GM23338 (cell line): ENCODE results near the gene HERC2.

Source experiments
- CREB1 ChIP-seq: fragments of 250-450 bp; sonication (Bioruptor Pico); IDR thresholded peaks from 2 replicates; pipeline ENCODE4 v1.5.0; 2020; ENCODE audit warnings: low read depth, mild to moderate bottlenecking, moderate library complexity
- CTCF ChIP-seq, 2 experiments: fragments of 200-600 bp in 1 of 2; sonication (generic) in 1 of 2; conservative IDR thresholded peaks; 2 replicates each; pipeline versions ENCODE4 v1.5.1 to v1.6.1; 2016 to 2017; ENCODE audit warnings: antibody characterized with exemption in 2 of 2, low read depth in 2 of 2, mild to moderate bottlenecking in 2 of 2, moderate library complexity in 1 of 2
- ETS1 ChIP-seq: IDR thresholded peaks from 2 replicates; pipeline ENCODE4 v1.6.1; 2016; ENCODE audit warnings: antibody characterized with exemption
- EZH2 ChIP-seq: fragments of 200-600 bp; sonication (generic); IDR thresholded peaks from one replicate; pipeline ENCODE4 v1.8.0; 2017; ENCODE audit warnings: antibody characterized with exemption, mild to moderate bottlenecking, low read depth; ENCODE audit not compliant: unreplicated experiment
- EZH2phosphoT487 ChIP-seq: fragments of 200-600 bp; sonication (generic); IDR thresholded peaks from one replicate; pipeline ENCODE4 v1.8.1; 2018; ENCODE audit warnings: antibody characterized with exemption; ENCODE audit not compliant: unreplicated experiment
- JUNB ChIP-seq: IDR thresholded peaks from one replicate; pipeline ENCODE4 v1.6.1; 2016; ENCODE audit warnings: antibody characterized with exemption; ENCODE audit not compliant: unreplicated experiment
- POLR2AphosphoS5 ChIP-seq: IDR thresholded peaks from 2 replicates; pipeline ENCODE4 v1.6.1; 2016; ENCODE audit warnings: antibody characterized with exemption, low read depth
- ZNF114 ChIP-seq: fragments of 250-450 bp; sonication (Bioruptor Pico); IDR thresholded peaks from 2 replicates; pipeline ENCODE4 v1.5.0; 2020; ENCODE audit warnings: mild to moderate bottlenecking, moderate library complexity
- ZNF331 ChIP-seq: fragments of 250-450 bp; sonication (Bioruptor Pico); IDR thresholded peaks from 2 replicates; pipeline ENCODE4 v1.5.0; 2020; ENCODE audit warnings: low read depth, mild to moderate bottlenecking, moderate library complexity
- TF ChIP-seq, protein P1 (sequence below): IDR thresholded peaks from one replicate; pipeline ENCODE4 v1.6.1; 2018; ENCODE audit warnings: antibody characterized with exemption; ENCODE audit not compliant: unreplicated experiment
- TF ChIP-seq, protein P2 (sequence below): fragments of 250-450 bp; sonication (Bioruptor Pico); IDR thresholded peaks from 2 replicates; pipeline ENCODE4 v1.5.0; 2020; ENCODE audit warnings: mild to moderate bottlenecking, moderate library complexity

- TF ChIP-seq CTCF (conservative IDR thresholded peaks at IDR 0.05; ENCODE audit: low read depth in 2 of 2) (no peak), JUNB (no peak), POLR2AphosphoS5 (no peak), EZH2 (no peak), EZH2phosphoT487 (no peak), ETS1 (no peak), CREB1 (no peak), ZNF331 (no peak), ZNF114 (CRISPR knock-in tag) (no peak)
- TF ChIP-seq, protein P1, sequence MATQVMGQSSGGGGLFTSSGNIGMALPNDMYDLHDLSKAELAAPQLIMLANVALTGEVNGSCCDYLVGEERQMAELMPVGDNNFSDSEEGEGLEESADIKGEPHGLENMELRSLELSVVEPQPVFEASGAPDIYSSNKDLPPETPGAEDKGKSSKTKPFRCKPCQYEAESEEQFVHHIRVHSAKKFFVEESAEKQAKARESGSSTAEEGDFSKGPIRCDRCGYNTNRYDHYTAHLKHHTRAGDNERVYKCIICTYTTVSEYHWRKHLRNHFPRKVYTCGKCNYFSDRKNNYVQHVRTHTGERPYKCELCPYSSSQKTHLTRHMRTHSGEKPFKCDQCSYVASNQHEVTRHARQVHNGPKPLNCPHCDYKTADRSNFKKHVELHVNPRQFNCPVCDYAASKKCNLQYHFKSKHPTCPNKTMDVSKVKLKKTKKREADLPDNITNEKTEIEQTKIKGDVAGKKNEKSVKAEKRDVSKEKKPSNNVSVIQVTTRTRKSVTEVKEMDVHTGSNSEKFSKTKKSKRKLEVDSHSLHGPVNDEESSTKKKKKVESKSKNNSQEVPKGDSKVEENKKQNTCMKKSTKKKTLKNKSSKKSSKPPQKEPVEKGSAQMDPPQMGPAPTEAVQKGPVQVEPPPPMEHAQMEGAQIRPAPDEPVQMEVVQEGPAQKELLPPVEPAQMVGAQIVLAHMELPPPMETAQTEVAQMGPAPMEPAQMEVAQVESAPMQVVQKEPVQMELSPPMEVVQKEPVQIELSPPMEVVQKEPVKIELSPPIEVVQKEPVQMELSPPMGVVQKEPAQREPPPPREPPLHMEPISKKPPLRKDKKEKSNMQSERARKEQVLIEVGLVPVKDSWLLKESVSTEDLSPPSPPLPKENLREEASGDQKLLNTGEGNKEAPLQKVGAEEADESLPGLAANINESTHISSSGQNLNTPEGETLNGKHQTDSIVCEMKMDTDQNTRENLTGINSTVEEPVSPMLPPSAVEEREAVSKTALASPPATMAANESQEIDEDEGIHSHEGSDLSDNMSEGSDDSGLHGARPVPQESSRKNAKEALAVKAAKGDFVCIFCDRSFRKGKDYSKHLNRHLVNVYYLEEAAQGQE = no peak
- TF ChIP-seq, protein P2, sequence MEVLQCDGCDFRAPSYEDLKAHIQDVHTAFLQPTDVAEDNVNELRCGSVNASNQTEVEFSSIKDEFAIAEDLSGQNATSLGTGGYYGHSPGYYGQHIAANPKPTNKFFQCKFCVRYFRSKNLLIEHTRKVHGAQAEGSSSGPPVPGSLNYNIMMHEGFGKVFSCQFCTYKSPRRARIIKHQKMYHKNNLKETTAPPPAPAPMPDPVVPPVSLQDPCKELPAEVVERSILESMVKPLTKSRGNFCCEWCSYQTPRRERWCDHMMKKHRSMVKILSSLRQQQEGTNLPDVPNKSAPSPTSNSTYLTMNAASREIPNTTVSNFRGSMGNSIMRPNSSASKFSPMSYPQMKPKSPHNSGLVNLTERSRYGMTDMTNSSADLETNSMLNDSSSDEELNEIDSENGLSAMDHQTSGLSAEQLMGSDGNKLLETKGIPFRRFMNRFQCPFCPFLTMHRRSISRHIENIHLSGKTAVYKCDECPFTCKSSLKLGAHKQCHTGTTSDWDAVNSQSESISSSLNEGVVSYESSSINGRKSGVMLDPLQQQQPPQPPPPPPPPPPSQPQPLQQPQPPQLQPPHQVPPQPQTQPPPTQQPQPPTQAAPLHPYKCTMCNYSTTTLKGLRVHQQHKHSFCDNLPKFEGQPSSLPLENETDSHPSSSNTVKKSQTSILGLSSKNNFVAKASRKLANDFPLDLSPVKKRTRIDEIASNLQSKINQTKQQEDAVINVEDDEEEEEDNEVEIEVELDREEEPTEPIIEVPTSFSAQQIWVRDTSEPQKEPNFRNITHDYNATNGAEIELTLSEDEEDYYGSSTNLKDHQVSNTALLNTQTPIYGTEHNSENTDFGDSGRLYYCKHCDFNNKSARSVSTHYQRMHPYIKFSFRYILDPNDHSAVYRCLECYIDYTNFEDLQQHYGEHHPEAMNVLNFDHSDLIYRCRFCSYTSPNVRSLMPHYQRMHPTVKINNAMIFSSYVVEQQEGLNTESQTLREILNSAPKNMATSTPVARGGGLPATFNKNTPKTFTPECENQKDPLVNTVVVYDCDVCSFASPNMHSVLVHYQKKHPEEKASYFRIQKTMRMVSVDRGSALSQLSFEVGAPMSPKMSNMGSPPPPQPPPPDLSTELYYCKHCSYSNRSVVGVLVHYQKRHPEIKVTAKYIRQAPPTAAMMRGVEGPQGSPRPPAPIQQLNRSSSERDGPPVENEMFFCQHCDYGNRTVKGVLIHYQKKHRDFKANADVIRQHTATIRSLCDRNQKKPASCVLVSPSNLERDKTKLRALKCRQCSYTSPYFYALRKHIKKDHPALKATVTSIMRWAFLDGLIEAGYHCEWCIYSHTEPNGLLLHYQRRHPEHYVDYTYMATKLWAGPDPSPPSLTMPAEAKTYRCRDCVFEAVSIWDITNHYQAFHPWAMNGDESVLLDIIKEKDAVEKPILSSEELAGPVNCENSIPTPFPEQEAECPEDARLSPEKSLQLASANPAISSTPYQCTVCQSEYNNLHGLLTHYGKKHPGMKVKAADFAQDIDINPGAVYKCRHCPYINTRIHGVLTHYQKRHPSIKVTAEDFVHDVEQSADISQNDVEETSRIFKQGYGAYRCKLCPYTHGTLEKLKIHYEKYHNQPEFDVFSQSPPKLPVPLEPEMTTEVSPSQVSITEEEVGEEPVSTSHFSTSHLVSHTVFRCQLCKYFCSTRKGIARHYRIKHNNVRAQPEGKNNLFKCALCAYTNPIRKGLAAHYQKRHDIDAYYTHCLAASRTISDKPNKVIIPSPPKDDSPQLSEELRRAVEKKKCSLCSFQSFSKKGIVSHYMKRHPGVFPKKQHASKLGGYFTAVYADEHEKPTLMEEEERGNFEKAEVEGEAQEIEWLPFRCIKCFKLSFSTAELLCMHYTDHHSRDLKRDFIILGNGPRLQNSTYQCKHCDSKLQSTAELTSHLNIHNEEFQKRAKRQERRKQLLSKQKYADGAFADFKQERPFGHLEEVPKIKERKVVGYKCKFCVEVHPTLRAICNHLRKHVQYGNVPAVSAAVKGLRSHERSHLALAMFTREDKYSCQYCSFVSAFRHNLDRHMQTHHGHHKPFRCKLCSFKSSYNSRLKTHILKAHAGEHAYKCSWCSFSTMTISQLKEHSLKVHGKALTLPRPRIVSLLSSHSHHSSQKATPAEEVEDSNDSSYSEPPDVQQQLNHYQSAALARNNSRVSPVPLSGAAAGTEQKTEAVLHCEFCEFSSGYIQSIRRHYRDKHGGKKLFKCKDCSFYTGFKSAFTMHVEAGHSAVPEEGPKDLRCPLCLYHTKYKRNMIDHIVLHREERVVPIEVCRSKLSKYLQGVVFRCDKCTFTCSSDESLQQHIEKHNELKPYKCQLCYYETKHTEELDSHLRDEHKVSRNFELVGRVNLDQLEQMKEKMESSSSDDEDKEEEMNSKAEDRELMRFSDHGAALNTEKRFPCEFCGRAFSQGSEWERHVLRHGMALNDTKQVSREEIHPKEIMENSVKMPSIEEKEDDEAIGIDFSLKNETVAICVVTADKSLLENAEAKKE (CRISPR knock-in tag) = no peak
Observed at GRCh38 chr15:28178290-28178689, 143.7 kb downstream of the HERC2 start.
